Fibroblast of lung (primary cell): ENCODE data around the gene PPP1R3C.

Experiments used
- EZH2 ChIP-seq: IDR thresholded peaks from 2 replicates; pipeline ENCODE4 v1.5.1; 2012; ENCODE audit warnings: low read length, control low read depth, mild to moderate bottlenecking; ENCODE audit errors: missing control alignments
- TF ChIP-seq, protein P1 (sequence below), 2 donors: IDR thresholded peaks in 1 of 2; conservative IDR thresholded peaks in 1 of 2; 1 replicate in 1 of 2; 2 replicates in 1 of 2; pipeline ENCODE4 v1.5.1; 2011 to 2012; ENCODE audit warnings: low read length in 2 of 2, control low read depth in 1 of 2, inconsistent platforms in 1 of 2, low read depth in 1 of 2, mild to moderate bottlenecking in 1 of 2

DNA sequence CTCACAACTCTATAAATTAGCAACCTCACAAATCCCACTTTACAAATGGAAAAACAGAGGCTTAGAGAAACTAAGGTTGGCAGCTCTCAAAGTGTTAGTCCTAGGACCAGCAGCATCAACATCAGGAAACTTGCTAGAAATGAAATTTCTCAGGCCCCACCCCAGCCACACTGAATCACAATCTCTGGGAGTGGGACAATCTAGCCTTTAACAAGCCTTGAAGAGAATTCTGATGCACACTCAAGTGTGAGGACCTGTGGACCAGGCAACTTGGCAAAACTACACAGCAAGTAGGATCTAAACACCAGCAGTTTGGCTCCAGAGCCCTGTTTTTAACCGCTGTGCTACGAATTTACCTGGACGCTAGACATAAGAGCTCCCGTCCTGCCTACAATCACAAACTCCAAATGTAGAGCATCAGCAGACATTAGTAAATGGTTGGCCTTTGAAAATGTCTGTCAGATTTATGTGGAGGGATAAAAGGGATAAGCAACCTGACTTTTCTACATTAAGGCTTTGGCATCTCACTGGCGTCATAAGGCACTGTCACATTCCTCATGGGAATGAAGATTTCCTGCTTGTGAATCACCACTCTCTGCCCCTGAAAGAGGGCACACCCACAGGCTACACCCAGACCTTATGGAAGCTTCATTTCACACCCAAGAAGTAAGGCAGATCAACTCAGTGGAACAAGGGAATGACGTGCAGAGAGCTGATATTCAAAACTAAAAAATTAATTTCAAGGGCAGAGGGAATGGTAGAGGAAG is 34.5 kb downstream of the PPP1R3C start:
- TF ChIP-seq, protein P1, sequence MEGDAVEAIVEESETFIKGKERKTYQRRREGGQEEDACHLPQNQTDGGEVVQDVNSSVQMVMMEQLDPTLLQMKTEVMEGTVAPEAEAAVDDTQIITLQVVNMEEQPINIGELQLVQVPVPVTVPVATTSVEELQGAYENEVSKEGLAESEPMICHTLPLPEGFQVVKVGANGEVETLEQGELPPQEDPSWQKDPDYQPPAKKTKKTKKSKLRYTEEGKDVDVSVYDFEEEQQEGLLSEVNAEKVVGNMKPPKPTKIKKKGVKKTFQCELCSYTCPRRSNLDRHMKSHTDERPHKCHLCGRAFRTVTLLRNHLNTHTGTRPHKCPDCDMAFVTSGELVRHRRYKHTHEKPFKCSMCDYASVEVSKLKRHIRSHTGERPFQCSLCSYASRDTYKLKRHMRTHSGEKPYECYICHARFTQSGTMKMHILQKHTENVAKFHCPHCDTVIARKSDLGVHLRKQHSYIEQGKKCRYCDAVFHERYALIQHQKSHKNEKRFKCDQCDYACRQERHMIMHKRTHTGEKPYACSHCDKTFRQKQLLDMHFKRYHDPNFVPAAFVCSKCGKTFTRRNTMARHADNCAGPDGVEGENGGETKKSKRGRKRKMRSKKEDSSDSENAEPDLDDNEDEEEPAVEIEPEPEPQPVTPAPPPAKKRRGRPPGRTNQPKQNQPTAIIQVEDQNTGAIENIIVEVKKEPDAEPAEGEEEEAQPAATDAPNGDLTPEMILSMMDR (conservative IDR thresholded peaks at IDR 0.05 in 1 of 2, IDR thresholded peaks at IDR 0.05 in 1 of 2; ENCODE audit: low read depth in 1 of 2, low read length in 2 of 2): no peak
- TF ChIP-seq EZH2: no peak
